Parathyroid adenoma (tissue), 2 donors: ENCODE measurements around the gene ARHGEF10L.

Source experiments
- H2AFZ ChIP-seq: fragments of 300-600 bp; sonication (generic); one replicate; pipeline ENCODE4 v1.7.0; 2017; ENCODE audit warnings: antibody characterized with exemption, mild to moderate bottlenecking
- H3K27ac ChIP-seq: fragments of 300-600 bp; sonication (generic); one replicate; pipeline ENCODE4 v1.7.0; 2017
- H3K27me3 ChIP-seq: fragments of 300-600 bp; sonication (generic); one replicate; pipeline ENCODE4 v1.7.0; 2017; ENCODE audit warnings: low read length; ENCODE audit not compliant: control insufficient read depth, insufficient read depth
- H3K36me3 ChIP-seq: fragments of 300-600 bp; sonication (generic); one replicate; pipeline ENCODE4 v1.7.0; 2017; ENCODE audit warnings: low read length; ENCODE audit not compliant: control insufficient read depth, insufficient read depth
- H3K4me1 ChIP-seq: fragments of 300-600 bp; sonication (generic); one replicate; pipeline ENCODE4 v1.7.0; 2017; ENCODE audit warnings: control low read depth
- H3K4me2 ChIP-seq: fragments of 300-600 bp; sonication (generic); one replicate; pipeline ENCODE4 v1.7.0; 2017; ENCODE audit warnings: low read length
- H3K4me3 ChIP-seq: fragments of 300-600 bp; sonication (generic); one replicate; pipeline ENCODE4 v1.7.0; 2017; ENCODE audit warnings: low read depth, low read length
- H3K79me2 ChIP-seq: fragments of 300-600 bp; sonication (generic); one replicate; pipeline ENCODE4 v1.7.0; 2017; ENCODE audit warnings: control low read depth
- H3K9ac ChIP-seq: fragments of 300-600 bp; sonication (generic); one replicate; pipeline ENCODE4 v1.7.0; 2017; ENCODE audit warnings: mild to moderate bottlenecking
- H3K9me3 ChIP-seq: fragments of 300-600 bp; sonication (generic); one replicate; pipeline ENCODE4 v1.7.0; 2017; ENCODE audit warnings: low read length; ENCODE audit not compliant: control insufficient read depth
- TF ChIP-seq, protein P1 (sequence below): fragments of 300-600 bp; sonication (generic); IDR thresholded peaks from one replicate; pipeline ENCODE4 v1.7.0; 2017; ENCODE audit warnings: antibody characterized with exemption, mild to moderate bottlenecking
- donor health status: primary hyperparathyroidism.

Gene ARHGEF10L

DNA sequence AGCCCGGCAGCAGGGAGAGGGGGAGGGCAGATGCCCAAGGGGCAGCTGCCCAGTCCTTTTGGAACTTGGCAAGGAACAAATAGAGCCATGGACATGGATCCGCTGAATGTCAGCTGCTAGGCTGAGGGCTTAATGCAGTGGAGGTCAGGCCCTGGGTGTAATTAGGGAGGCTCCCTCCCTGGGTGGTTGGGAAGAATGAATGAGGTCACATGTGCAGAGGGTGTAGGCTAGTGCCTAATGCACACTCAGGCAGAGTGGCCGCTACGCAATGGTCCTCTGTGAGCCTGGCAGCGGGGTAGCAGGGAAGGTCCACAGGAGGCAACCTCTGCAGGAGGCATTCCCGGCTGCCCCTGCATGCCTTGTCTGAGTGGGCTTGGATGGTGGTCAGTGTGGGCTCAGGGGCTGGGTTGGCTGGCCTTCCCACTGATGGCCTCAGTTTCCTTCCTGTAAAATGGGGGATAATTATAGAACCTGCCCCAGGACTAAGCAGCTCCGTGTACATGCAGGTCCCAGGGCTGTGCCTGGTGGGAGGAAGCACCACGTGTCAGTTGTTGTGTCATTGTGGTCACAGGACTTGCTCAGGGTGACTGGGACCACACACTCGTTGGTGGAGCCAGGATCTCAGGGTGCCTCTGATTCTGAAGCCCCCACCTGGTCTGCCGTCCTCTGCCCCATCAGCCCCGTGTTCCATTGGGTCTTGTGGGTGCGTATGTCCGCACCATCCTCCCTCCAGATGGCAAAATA is 134.0 kb downstream of the ARHGEF10L start:
- Histone ChIP-seq H3K79me2 (no peaks in the 10 kb centered on the region), H2AFZ (no peak overlapping the region), H3K4me1 (no peaks in the 10 kb centered on the region), H3K27ac (no peak overlapping the region), H3K4me2 (no peak overlapping the region), H3K36me3 (no peaks in the 10 kb centered on the region), H3K9ac (no peak overlapping the region), H3K4me3 (no peak overlapping the region), H3K27me3 (no peaks in the 10 kb centered on the region), H3K9me3 (no peaks in the 10 kb centered on the region)
- TF ChIP-seq, protein P1, sequence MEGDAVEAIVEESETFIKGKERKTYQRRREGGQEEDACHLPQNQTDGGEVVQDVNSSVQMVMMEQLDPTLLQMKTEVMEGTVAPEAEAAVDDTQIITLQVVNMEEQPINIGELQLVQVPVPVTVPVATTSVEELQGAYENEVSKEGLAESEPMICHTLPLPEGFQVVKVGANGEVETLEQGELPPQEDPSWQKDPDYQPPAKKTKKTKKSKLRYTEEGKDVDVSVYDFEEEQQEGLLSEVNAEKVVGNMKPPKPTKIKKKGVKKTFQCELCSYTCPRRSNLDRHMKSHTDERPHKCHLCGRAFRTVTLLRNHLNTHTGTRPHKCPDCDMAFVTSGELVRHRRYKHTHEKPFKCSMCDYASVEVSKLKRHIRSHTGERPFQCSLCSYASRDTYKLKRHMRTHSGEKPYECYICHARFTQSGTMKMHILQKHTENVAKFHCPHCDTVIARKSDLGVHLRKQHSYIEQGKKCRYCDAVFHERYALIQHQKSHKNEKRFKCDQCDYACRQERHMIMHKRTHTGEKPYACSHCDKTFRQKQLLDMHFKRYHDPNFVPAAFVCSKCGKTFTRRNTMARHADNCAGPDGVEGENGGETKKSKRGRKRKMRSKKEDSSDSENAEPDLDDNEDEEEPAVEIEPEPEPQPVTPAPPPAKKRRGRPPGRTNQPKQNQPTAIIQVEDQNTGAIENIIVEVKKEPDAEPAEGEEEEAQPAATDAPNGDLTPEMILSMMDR: no peak

DNA sequence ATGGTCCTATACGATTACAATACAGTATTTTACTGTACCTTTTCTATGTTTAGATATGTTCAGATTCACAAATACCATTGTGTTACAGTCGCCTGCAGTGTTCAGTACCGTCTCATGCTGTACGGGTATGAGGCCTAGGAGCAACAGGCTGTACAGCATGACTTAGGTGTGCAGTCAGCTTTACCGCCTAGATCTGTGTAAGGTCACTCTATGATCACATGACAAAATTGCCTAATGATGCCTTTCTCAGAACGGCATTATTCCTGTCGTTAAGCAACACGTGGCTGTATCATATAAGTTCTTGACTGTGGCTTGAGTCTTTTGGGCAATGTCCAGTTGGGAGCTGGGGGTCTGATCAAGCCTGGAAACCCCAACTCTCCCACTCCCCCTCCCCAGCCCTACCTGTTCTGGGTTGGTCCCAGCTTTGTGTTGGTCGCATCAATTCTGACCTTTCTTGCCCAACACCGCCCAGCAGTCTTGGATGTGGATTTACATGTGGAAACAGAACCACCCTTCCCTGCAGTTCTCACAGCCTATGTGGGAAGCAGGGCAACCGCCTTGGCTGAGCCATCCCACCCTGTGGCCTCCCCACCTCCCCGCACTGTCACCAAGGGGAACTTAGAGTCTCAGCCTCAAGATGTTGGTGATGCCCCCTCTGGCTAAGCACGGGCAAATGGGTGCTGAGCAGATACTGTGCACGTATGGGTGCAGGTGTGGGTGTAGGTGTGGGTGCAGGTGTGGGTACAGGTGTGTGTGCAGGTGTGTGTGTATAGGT is 135.4 kb downstream of the ARHGEF10L start:
- no peak overlapping the region for H3K4me3 ChIP-seq
- H3K36me3 ChIP-seq: no peaks in the 10 kb centered on the region
- H3K4me1 ChIP-seq: no peaks in the 10 kb centered on the region
- TF ChIP-seq, protein P1: no peak
- H3K27ac ChIP-seq: no peak overlapping the region
- no peaks in the 10 kb centered on the region for H3K9me3 ChIP-seq
- no peaks in the 10 kb centered on the region for H3K79me2 ChIP-seq
- H3K27me3 ChIP-seq: no peaks in the 10 kb centered on the region
- H2AFZ ChIP-seq: no peak overlapping the region
- H3K4me2 ChIP-seq: no peak overlapping the region
- no peak overlapping the region for H3K9ac ChIP-seq

DNA sequence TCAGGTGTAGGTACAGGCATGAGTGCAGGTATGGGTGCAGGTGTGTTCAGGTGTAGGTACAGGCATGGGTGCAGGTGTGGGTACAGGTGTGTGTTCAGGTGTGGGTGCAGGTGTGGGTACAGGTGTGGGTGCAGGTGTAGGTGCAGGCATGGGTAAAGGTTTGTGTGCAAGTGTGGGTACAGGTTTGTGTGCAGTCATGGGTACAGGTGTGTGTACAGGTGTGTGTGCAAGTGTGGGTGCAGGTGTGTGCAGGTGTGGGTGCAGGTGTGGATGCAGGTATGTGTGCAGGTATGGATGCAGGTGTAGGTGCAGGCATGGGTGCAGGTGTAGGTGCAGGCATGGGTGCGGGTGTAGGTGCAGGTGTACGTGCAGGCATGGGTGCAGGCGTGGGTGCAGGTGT is 136.2 kb downstream of the ARHGEF10L start:
- Histone ChIP-seq H3K4me3 (no peak overlapping the region), H3K27me3 (no peaks in the 10 kb centered on the region), H3K79me2 (no peaks in the 10 kb centered on the region), H3K27ac (no peak overlapping the region), H3K36me3 (no peaks in the 10 kb centered on the region), H3K9me3 (no peaks in the 10 kb centered on the region), H3K4me1 (no peaks in the 10 kb centered on the region), H3K4me2 (no peak overlapping the region), H3K9ac (no peak overlapping the region), H2AFZ (no peak overlapping the region)
- TF ChIP-seq, protein P1: no peak

DNA sequence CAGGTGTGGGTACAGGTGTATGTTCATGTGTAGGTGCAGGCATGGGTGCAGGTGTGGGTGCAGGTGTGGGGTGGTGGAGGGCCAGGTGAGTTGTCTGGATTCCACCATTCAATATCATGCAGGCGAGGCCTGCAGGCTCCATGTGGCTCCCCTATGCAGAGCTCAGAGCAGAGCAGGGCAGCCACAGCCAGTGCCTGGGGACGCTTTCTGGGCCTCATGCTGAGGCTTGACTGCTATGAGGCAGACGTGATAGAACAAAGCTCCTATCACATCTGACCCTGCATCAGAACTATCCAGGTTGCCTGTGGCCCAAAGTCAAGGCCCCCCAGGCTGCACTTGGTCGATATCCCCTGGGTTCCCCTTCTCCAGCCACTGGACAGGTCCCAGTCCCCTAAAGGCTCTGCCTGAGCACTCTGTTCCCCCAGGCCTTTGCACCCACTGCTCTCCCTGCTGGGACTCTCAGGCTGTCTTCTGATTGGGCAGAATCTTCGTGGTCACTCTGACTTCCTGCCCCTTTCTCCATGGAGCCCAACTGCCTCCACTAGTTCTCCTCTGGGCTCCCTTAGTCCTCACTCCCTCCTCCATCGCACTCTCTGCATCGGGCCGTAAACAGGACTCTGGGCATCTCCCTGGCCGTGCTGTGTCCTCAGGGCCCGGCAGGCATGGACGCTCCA is 137.0 kb downstream of the ARHGEF10L start:
- Histone ChIP-seq H3K27me3 (no peaks in the 10 kb centered on the region), H3K27ac (no peak overlapping the region), H3K9me3 (no peaks in the 10 kb centered on the region), H3K79me2 (no peaks in the 10 kb centered on the region), H3K4me1 (no peaks in the 10 kb centered on the region), H3K4me2 (no peak overlapping the region), H3K9ac (no peak overlapping the region), H3K36me3 (no peaks in the 10 kb centered on the region), H2AFZ (no peak overlapping the region), H3K4me3 (no peak overlapping the region)
- TF ChIP-seq, protein P1: no peak
